GM12892 (cell line): ENCODE measurements around the gene PPA1.

Experiments
- POLR2A ChIP-seq: IDR thresholded peaks from 2 replicates; pipeline ENCODE4 v1.6.1; 2011; ENCODE audit warnings: low read depth, low read length, control low read depth
- POLR2AphosphoS5 ChIP-seq: IDR thresholded peaks from 2 replicates; pipeline ENCODE4 v1.6.1; 2011; ENCODE audit warnings: low read depth, low read length, control low read depth

DNA sequence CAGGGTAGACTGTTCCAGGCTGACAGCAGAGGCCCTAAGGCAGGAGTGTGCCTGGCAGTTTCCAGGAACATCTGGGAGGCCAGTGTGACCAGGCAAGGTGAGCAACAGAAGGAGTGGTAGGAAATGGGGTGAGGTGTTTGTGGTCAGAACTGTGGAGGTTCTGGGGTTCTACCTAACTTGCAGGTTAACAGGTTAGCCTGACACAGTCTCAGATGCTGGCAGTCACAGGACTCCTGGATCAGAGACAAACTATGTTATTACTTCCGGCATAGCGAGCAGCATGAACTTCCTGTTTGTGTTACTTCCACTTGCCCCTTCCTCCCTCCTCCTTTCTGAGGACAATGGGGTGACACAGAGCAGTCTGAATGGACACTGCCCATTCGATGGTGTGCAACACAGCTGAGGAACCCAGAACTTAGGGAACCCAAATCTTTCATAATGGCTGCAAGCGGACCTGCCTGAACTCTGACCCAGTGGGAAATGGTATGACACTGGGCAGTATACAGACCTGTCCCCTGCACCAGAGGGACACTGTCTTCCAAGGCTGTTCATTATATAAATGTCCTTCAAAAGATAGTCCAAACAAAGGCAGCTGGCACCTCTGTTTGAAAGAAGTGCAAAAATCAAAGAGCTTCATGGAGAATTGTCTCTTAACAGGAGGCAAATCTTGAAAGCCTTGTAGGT, 59.0 kb downstream of the PPA1 start:
- TF ChIP-seq POLR2AphosphoS5: 0 out of 2 replicates have a peak, but pooled peaks have one; percentile 28
- TF ChIP-seq POLR2A: 0 out of 2 replicates have a peak, but pooled peaks have one; percentile 34
